Stimulated activated CD4-positive, alpha-beta T cell treated with anti-CD3 and anti-CD28 coated beads, Interleukin-12 subunit alpha, Interleukin-12 subunit beta, amount 100 ng/mL, for 24 hours (primary cell): ENCODE measurements around the gene SH3RF1.

Experiments used
- DNase-seq, 2 experiments: peaks; one replicate each; pipeline ENCODE4 v3.0.0-alpha.2; 2020; ENCODE audit warnings: low read depth in 2 of 2

Gene SH3RF1

GRCh38 chr4:169064296-169064695 is 206.5 kb downstream of the SH3RF1 start:
- no peak for DNase-seq

DNA sequence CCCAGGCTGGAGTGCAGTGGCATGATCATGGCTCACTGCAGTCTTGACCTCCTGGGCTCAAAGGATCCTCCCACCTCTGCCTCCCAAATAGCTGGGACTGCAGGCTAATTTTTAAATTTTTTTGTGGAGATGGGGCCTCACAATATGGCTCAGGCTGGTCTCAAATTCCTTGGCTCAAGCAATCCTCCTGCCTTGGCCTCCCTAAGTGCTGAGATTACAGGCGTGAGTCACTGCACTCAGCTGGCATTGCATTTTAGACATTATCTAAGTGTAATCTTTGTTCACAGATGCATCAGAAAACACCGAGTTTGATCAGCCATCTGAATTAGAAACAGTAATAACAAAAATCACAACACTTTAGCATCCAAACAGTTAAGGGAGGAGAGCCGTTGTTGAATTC is 207.3 kb downstream of the SH3RF1 start:
- no peak for DNase-seq

GRCh38 chr4:169062897-169063244 is 207.9 kb downstream of the SH3RF1 start:
- DNase-seq = no peak

DNA sequence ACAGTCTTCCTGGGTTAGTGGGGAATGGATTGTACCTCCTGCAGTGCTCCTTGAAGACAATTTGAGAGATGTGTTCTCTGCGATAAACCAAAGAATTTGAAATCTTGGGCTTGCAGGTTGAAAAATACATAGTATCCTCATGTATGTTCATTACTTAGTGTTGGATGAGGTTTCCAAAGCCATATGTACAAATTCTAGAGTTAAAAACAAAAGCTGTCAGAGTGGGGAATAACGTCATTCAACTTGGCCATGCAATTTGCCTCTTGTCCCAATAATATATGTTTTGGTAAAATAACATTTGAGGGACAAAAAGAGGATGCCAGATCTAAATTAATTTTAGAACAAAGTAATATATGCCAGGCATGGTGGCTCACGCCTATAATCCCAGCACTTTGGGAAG is 209.4 kb downstream of the SH3RF1 start:
- no peak for DNase-seq

GRCh38 chr4:169060391-169061091 is 210.2 kb downstream of the SH3RF1 start:
- DNase-seq = no peak

DNA sequence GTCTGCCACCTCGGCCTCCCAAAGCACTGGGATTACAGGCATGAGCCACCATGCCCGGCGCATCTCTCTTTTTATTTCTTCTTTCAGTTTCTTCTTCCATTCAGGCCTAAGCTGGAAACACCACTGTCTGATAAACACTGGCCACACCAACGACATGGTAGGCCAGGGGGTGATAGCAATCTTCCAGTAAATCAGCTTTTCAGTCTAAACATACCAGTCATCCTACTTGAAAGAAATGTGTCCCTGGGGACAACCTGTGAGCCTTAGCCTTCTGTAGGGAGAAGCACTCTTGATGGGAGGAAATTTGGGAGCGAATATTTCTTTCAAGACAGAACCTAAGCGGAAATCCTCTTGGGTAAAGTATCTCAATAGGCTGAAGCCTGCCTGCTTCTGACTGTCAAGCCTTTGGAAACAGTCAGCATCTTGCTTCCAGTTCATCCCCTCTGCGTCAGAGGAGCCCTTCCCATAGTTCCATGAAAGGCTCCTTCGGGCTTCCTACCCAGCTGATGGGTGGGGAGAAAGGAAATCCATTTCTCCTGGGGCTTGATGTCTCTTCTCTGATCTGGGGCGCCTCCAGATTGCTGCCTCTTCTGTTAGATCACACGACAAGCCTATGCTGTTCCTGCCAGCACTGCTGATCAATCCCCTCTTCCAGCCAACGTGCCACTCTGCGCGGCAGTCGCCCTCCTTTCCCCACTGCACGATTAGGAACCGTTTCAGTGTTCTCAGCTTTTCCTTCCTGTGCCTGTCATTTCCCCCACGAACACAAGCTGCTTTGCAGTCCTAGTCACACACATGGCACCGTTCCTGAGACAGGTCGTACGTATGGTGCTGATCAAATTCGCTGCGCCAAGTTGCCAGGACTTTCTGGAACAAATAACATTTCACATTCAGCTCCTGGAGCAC is 211.2 kb downstream of the SH3RF1 start:
- no peak for DNase-seq

DNA sequence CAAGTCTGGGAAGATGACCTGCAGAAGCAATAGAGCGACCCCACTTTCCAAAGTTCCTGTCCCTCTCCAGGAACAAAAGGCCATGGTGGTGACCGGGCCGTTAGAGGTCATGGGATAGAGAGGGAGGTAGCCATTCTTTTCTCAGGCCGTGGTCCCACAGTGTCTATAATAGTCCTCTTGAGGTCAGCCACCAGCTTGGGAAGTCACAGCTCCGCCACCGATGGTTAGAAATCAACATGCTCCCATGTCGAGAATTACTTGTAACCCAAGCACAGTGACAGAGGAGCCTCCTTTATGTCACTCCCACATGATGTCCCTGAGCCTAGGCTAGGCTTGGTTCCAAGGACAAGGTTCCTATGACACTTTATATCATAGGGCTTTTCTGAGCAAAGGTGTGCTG is 212.4 kb downstream of the SH3RF1 start:
- DNase-seq = no peak

DNA sequence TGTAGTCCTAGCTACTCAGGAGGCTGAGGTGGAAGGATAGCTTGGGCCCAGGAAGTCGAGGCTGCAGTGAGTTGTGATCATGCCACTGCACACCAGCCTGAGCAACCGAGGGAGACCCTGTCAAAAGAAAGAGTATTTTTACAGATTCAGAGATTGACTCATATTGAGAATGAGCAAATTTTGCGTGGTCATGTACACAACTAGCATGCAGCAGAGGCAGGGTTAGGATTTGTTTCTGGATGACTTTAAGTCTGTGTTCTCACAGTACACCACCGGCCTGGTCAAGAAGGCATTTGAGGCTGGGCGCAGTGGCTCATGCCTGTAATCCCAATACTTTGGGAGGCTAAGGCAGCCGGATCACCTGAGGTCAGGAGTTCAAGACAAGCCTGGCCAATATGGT is 215.9 kb downstream of the SH3RF1 start:
- no peak for DNase-seq

GRCh38 chr4:169052594-169052945 is 218.2 kb downstream of the SH3RF1 start:
- DNase-seq = no peak

DNA sequence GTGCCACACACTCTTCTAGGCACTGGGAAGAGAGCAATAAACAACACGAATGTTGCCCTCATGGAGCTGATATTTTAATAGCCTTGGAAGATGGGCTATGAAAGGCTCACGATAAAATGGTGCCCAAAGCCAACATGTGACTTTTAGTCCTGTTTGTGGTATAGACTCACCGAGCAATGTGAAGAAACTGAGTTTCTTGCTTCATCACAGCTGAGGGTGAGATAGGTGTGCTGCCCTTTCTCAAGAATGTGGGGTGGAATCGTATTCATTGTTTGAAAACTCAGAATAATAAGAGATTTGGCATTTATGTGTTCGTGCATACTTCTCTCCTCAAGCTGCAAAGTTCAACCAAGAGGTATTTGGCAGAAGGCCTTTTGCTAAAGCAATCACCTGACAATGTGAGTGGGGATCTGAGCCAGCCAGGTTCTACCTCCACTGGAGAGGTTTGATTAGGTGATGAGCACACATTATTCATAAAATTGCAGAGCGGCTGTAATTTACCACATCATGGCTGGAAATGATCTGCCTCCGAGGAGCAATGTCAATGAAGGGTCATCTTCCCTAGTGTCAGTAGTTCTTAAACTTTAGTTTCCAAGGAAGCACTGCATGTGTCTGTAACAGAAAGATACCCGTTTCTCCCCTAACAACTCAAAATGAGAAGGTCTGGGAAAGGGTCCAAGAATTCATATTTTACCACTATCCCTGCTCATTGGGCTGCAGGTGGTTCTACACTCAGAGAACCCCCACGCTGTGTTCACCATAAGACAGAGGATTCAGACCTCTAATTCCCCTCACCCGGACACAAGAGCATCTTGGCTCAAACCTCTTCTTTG is 218.8 kb downstream of the SH3RF1 start:
- no peak for DNase-seq

- no peak for DNase-seq
Measured at GRCh38 chr4:169050881-169051760, 219.6 kb downstream of the SH3RF1 start.

GRCh38 chr4:169050284-169050683 is 220.5 kb downstream of the SH3RF1 start:
- no peak for DNase-seq

DNA sequence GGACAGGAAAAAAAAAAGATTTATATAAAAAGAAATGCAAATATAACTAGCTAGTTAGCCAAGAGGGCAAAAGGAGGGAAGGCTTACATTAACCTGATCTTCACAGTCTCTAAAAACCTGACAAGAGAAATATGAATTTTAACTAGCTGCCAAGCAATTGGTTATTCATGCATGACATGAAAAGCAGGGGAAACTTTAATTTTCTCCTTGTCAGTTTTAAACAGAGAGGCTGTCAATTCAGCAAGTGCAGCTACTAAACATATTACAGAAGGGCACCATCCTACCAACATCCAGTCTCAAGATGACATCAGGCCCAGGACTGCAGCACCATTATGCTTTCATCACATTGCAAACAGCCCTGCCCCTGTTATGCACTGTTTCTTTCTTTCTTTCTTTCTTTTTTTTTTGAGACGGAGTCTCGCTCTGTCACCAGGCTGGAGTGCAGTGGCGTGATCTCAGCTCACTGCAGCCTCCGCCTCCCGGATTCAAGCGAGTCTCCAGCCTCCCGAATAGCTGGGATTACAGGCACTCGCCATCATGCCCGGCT is 221.8 kb downstream of the SH3RF1 start:
- DNase-seq = no peak

DNA sequence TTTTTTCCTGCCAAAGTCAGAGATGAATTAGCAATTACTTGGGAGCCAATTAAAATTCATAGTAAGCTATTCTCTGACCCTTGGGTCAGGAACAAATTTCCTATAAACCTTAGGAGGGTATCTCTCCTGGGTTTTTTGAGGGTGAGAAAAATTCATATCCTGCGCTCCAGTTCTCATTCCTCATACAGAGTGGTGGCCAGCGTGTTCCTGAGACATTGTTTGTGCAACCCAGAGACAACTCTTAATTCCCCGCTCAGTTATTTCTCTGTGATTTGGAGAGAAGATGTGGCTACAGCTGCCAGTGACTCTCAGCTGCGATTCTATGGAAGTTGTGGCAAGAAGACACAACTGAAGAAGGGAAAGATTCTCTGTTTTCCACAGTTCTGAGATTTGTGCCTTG is 222.8 kb downstream of the SH3RF1 start:
- DNase-seq = no peak

GRCh38 chr4:169045862-169046584 is 224.7 kb downstream of the SH3RF1 start:
- no peak for DNase-seq

DNA sequence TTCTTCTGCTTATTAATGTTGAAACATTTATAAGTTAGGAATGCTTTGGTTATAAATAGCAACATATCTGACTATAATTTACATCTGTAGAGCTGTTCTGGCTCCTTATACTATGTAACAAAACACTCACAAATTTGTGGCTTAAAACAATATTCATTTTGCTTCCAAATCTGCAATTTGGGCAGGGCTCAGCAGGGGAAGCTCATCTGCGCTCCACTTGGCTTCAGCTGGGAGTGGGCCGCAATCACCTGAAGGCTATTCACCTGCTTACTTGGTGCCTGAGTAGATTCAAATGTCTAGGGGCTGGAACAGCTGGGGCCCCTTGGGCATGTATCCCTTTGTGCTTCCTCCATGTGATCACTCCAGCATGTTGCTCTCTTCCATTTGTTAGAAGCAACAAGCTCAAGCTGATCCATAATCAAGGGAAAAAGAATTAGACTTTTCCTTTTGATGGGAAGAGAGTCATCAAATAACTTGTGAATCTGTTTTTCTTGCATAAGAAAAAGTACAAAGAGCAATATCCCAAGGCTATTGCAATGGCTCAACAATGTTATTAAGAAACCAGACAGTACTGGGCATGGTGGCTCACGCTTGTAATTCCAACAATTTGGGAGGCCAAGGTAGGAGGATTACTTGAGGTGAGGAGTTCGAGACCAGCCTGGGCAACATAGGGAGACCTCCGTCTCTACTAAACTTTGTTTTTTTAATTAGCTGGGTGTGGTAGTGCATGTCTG is 225.9 kb downstream of the SH3RF1 start:
- no peak for DNase-seq
